Calu3 (cell line): Measurements from ENCODE around the gene NOP16. TPM values are rescaled to one million over a fixed set of nuclear protein-coding genes. Genes with fewer than 3 reads are reported as not detected.

Source experiments
- BruUV-seq: library from RNA; stranded (reverse); fragments of 400-500 nt; replicated peaks from 2 replicates; lab custom pipeline; 2021; lab: Mats Ljungman, UMichigan
- CTCF ChIA-PET: fragments of 300-600 bp; sonication (Branson Sonifier 250); formaldehyde crosslinking; loops from one replicate; lab custom pipeline; 2022; ENCODE audit warnings: antibody characterized with exemption; lab: Charles Lee
- DNase-seq: peaks from one replicate; pipeline ENCODE4 v3.0.0; 2022
- H3K27ac Mint-ChIP-seq: one replicate; pipeline ENCODE4 v1.8.0; 2022; ENCODE audit warnings: mixed read lengths; ENCODE audit not compliant: unreplicated experiment
- H3K27me3 Mint-ChIP-seq: one replicate; pipeline ENCODE4 v1.8.0; 2022; ENCODE audit warnings: mixed read lengths; ENCODE audit not compliant: unreplicated experiment
- H3K36me3 Mint-ChIP-seq: one replicate; pipeline ENCODE4 v1.8.0; 2022; ENCODE audit warnings: mild to moderate bottlenecking, moderate library complexity, mixed read lengths; ENCODE audit not compliant: insufficient read depth, unreplicated experiment
- H3K4me1 Mint-ChIP-seq: one replicate; pipeline ENCODE4 v1.8.0; 2022; ENCODE audit warnings: mild to moderate bottlenecking, low read depth, mixed read lengths; ENCODE audit not compliant: unreplicated experiment
- H3K4me3 Mint-ChIP-seq: one replicate; pipeline ENCODE4 v1.8.0; 2022; ENCODE audit warnings: mild to moderate bottlenecking, low read depth, moderate library complexity, mixed read lengths; ENCODE audit not compliant: unreplicated experiment
- H3K9me3 Mint-ChIP-seq: one replicate; pipeline ENCODE4 v1.8.0; 2022; ENCODE audit warnings: low read depth, mixed read lengths; ENCODE audit not compliant: unreplicated experiment
- intact Hi-C: fragments of 100-400 bp; cut with micrococcal nuclease; formaldehyde crosslinking; loops from one replicate; pipeline ENCODE4 v1.10.0; 2022; ENCODE audit not compliant: unreplicated experiment
- total RNA-seq: library from RNA; stranded (reverse); gene quantifications from 2 replicates; pipeline ENCODE4 v1.2.3, GENCODE V29; 2022
- TF ChIP-seq, protein P1 (sequence below): fragments of 200-600 bp; IDR thresholded peaks from one replicate; pipeline ENCODE4 v1.8.0; 2022; ENCODE audit warnings: antibody characterized with exemption; ENCODE audit not compliant: unreplicated experiment

Gene NOP16
- total RNA-seq, 1 experiment from 2014 or later = 84.5 TPM

- Mint-ChIP-seq H3K9me3 (peaks cover 4% of the 10 kb centered on the region), H3K36me3 (peaks cover 6% of the 10 kb centered on the region), H3K4me3 (no peak overlapping the region), H3K27me3 (no peaks in the 10 kb centered on the region), H3K4me1 (peaks cover 44% of the 10 kb centered on the region), H3K27ac (no peak overlapping the region)
- intact Hi-C loops = no loop called here
- CTCF ChIA-PET = interaction anchor here (0.6 kb wide), 1 partner anchor 882 kb away, joined by 3 read pairs; no protein-coding TSS in a partner anchor
- no peak for DNase-seq
- TF ChIP-seq, protein P1, sequence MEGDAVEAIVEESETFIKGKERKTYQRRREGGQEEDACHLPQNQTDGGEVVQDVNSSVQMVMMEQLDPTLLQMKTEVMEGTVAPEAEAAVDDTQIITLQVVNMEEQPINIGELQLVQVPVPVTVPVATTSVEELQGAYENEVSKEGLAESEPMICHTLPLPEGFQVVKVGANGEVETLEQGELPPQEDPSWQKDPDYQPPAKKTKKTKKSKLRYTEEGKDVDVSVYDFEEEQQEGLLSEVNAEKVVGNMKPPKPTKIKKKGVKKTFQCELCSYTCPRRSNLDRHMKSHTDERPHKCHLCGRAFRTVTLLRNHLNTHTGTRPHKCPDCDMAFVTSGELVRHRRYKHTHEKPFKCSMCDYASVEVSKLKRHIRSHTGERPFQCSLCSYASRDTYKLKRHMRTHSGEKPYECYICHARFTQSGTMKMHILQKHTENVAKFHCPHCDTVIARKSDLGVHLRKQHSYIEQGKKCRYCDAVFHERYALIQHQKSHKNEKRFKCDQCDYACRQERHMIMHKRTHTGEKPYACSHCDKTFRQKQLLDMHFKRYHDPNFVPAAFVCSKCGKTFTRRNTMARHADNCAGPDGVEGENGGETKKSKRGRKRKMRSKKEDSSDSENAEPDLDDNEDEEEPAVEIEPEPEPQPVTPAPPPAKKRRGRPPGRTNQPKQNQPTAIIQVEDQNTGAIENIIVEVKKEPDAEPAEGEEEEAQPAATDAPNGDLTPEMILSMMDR = no peak
- BruUV-seq = no TSS peak
Measured at GRCh38 chr5:176424181-176424580, 35.8 kb upstream of the NOP16 start.

DNA sequence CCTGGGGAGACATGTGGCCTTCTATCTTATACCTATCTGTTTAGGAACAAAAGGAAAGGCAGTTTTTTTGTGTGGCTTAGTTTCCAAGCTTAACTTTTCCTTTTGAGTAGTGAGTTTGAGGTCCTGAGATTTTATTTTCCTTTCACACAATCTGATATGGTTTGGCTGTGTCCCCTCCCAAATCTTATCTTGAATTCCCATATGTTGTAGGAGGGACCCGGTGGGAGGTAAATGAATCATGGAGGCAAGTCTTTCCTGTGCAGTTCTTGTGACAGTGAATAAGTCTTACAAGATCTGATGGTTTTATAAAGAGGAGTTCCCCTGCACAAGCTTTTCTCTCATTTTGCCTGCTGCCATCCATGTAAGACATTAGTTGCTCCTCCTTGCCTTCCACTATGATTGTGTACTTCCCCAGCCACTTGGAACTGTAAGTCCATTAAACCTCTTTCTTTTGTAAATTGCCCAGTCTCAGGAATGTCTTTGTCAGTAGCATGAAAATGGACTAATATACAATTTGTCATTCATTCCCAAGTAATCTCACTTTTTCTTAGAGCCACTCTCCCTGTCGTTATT, 32.7 kb upstream of the NOP16 start:
- no peak for DNase-seq
- CTCF ChIA-PET = no interaction called here
- Mint-ChIP-seq H3K27me3 (no peaks in the 10 kb centered on the region), H3K9me3 (peaks cover 4% of the 10 kb centered on the region), H3K4me1 (peaks cover 46% of the 10 kb centered on the region), H3K4me3 (no peak overlapping the region), H3K36me3 (peaks cover 17% of the 10 kb centered on the region), H3K27ac (no peak overlapping the region)
- intact Hi-C loops = no loop called here
- TF ChIP-seq, protein P1 = no peak
- no TSS peak for BruUV-seq

GRCh38 chr5:176420086-176420485, 31.7 kb upstream of the NOP16 start:
- no peaks in the 10 kb centered on the region for H3K27me3 Mint-ChIP-seq
- CTCF ChIA-PET = no interaction called here
- DNase-seq = no peak
- TF ChIP-seq, protein P1 = no peak
- H3K4me1 Mint-ChIP-seq = peaks cover 38% of the 10 kb centered on the region
- no peak overlapping the region for H3K27ac Mint-ChIP-seq
- no TSS peak for BruUV-seq
- H3K9me3 Mint-ChIP-seq = peaks cover 4% of the 10 kb centered on the region
- no peak overlapping the region for H3K4me3 Mint-ChIP-seq
- intact Hi-C loops = no loop called here
- peaks cover 20% of the 10 kb centered on the region for H3K36me3 Mint-ChIP-seq

GRCh38 chr5:176418251-176418650, 29.9 kb upstream of the NOP16 start:
- TF ChIP-seq, protein P1 = no peak
- Mint-ChIP-seq H3K4me1 (peaks cover 38% of the 10 kb centered on the region), H3K27me3 (no peaks in the 10 kb centered on the region), H3K9me3 (peaks cover 4% of the 10 kb centered on the region), H3K36me3 (peaks cover 22% of the 10 kb centered on the region), H3K4me3 (no peak overlapping the region), H3K27ac (no peak overlapping the region)
- CTCF ChIA-PET = interaction anchor here (0.6 to 3.6 kb wide), 5 partner anchors 30 to 684 kb away, joined by 3 to 31 read pairs (median 4); partner anchors contain the start of genes FAF2, RNF44 and TSPAN17
- intact Hi-C loops = loop anchor here (5.0 to 10.0 kb wide), 2 partner anchors 119 to 197 kb away; partner anchors contain the start of genes GPRIN1 and RNF44
- DNase-seq = peak; percentile 66
- no TSS peak for BruUV-seq
